H9 (cell line): ENCODE results near the gene ETNK2. TPM values are rescaled to one million over a fixed set of nuclear protein-coding genes. Genes with fewer than 3 reads are reported as not detected.
A peak's percentile ranks its signal among the peaks of the same experiment; 100 is the strongest.

Experiments
- DNase-seq: peaks from one replicate; pipeline ENCODE4 v3.0.0-alpha.2; 2017
- H2AFZ ChIP-seq: one replicate; pipeline ENCODE4 v1.6.1; 2013; ENCODE audit warnings: mild to moderate bottlenecking, low read length, control low read depth, moderate library complexity
- H2AK5ac ChIP-seq: 2 replicates; pipeline ENCODE4 v1.6.1; 2013; ENCODE audit warnings: low read length, control low read depth, mixed read lengths; ENCODE audit not compliant: insufficient read length
- H2BK120ac ChIP-seq: one replicate; pipeline ENCODE4 v1.6.1; 2013; ENCODE audit warnings: low read depth, mild to moderate bottlenecking, low read length, control low read depth, inconsistent platforms; ENCODE audit not compliant: poor library complexity, severe bottlenecking
- H2BK12ac ChIP-seq: 2 replicates; pipeline ENCODE4 v1.6.1; 2013; ENCODE audit warnings: low read length, control low read depth, mixed read lengths, low read depth; ENCODE audit not compliant: insufficient read length
- H2BK15ac ChIP-seq: 2 replicates; pipeline ENCODE4 v1.6.1; 2013; ENCODE audit warnings: low read depth, low read length, control low read depth
- H2BK20ac ChIP-seq: one replicate; pipeline ENCODE4 v1.6.1; 2013; ENCODE audit warnings: low read depth, mild to moderate bottlenecking, low read length, control low read depth, inconsistent platforms; ENCODE audit not compliant: poor library complexity, severe bottlenecking
- H2BK5ac ChIP-seq: 2 replicates; pipeline ENCODE4 v1.6.1; 2013; ENCODE audit warnings: low read length, control low read depth, mixed read lengths; ENCODE audit not compliant: insufficient read length
- H3K14ac ChIP-seq: 2 replicates; pipeline ENCODE4 v1.6.1; 2013; ENCODE audit warnings: low read length, control low read depth; ENCODE audit not compliant: insufficient read depth
- H3K18ac ChIP-seq: 2 replicates; pipeline ENCODE4 v1.6.1; 2013; ENCODE audit warnings: low read depth, mild to moderate bottlenecking, mixed read lengths, low read length, control low read depth; ENCODE audit not compliant: insufficient read length
- H3K23ac ChIP-seq: 2 replicates; pipeline ENCODE4 v1.6.1; 2013; ENCODE audit warnings: low read length, control low read depth, mixed read lengths, low read depth; ENCODE audit not compliant: insufficient read length
- H3K23me2 ChIP-seq: 2 replicates; pipeline ENCODE4 v1.6.1; 2013; ENCODE audit warnings: low read depth, mild to moderate bottlenecking, mixed read lengths, low read length, control low read depth; ENCODE audit not compliant: insufficient read length, poor library complexity, severe bottlenecking
- H3K27ac ChIP-seq: 2 replicates; pipeline ENCODE4 v1.5.1; 2013; ENCODE audit warnings: low read length, control low read depth, mixed read lengths, low read depth; ENCODE audit not compliant: insufficient read length
- H3K27me3 ChIP-seq: 2 replicates; pipeline ENCODE4 v1.6.1; 2013; ENCODE audit warnings: low read length, control low read depth, inconsistent platforms; ENCODE audit not compliant: insufficient read depth
- H3K4ac ChIP-seq: 2 replicates; pipeline ENCODE4 v1.6.1; 2013; ENCODE audit warnings: low read depth, mild to moderate bottlenecking, control low read depth, inconsistent platforms, low read length, moderate library complexity
- H3K4me1 ChIP-seq: 2 replicates; pipeline ENCODE4 v1.6.1; 2013; ENCODE audit warnings: low read length, control low read depth, inconsistent platforms; ENCODE audit not compliant: insufficient read depth
- H3K4me2 ChIP-seq: 2 replicates; pipeline ENCODE4 v1.6.1; 2013; ENCODE audit warnings: low read length, control low read depth, mixed read lengths; ENCODE audit not compliant: insufficient read length, insufficient read depth
- H3K56ac ChIP-seq: 2 replicates; pipeline ENCODE4 v1.6.1; 2013; ENCODE audit warnings: low read depth, mild to moderate bottlenecking, mixed read lengths, low read length, control low read depth; ENCODE audit not compliant: insufficient read length
- H3K79me1 ChIP-seq: 2 replicates; pipeline ENCODE4 v1.6.1; 2013; ENCODE audit warnings: low read depth, mild to moderate bottlenecking, moderate library complexity, low read length, control low read depth, inconsistent platforms; ENCODE audit not compliant: insufficient read depth, poor library complexity, severe bottlenecking
- H3K79me2 ChIP-seq: 2 replicates; pipeline ENCODE4 v1.6.1; 2013; ENCODE audit warnings: low read length, control low read depth, inconsistent platforms; ENCODE audit not compliant: insufficient read depth
- H3K9ac ChIP-seq: 2 replicates; pipeline ENCODE4 v1.6.1; 2013; ENCODE audit warnings: low read length, control low read depth, mixed read lengths; ENCODE audit not compliant: insufficient read length; ENCODE audit errors: extremely low read depth
- H3K9me3 ChIP-seq: one replicate; pipeline ENCODE4 v1.6.1; 2013; ENCODE audit warnings: low read depth, low read length, inconsistent platforms; ENCODE audit not compliant: control insufficient read depth
- H3T11ph ChIP-seq: one replicate; pipeline ENCODE4 v1.6.1; 2013; ENCODE audit warnings: mild to moderate bottlenecking, low read length, control low read depth, inconsistent platforms
- H4K20me1 ChIP-seq: one replicate; pipeline ENCODE4 v1.6.1; 2013; ENCODE audit not compliant: control insufficient read depth, insufficient read length, insufficient read depth
- H4K5ac ChIP-seq: 2 replicates; pipeline ENCODE4 v1.6.1; 2013; ENCODE audit warnings: low read depth, mild to moderate bottlenecking, mixed read lengths, low read length, control low read depth; ENCODE audit not compliant: insufficient read length
- H4K8ac ChIP-seq: replicated peaks from 2 replicates; pipeline ENCODE4 v1.6.1; 2013; ENCODE audit warnings: low read length, control low read depth, mixed read lengths, low read depth; ENCODE audit not compliant: insufficient read length
- H4K91ac ChIP-seq: 2 replicates; pipeline ENCODE4 v1.6.1; 2013; ENCODE audit warnings: low read depth, mild to moderate bottlenecking, moderate library complexity, mixed read lengths, low read length, control low read depth; ENCODE audit not compliant: insufficient read length
- H3K27ac Mint-ChIP-seq, 3 experiments: 2 replicates in 2 of 3; 3 replicates in 1 of 3; pipeline ENCODE4 v1.8.0; 2020 to 2021; ENCODE audit warnings: mixed read lengths in 3 of 3, mild to moderate bottlenecking in 1 of 3, moderate library complexity in 1 of 3
- H3K27me3 Mint-ChIP-seq: 2 replicates; pipeline ENCODE4 v1.8.0; 2021; ENCODE audit warnings: low read depth, mild to moderate bottlenecking, moderate library complexity, mixed read lengths
- H3K36me3 Mint-ChIP-seq, 3 experiments: 2 replicates in 2 of 3; 3 replicates in 1 of 3; pipeline ENCODE4 v1.8.0; 2020 to 2021; ENCODE audit warnings: low read depth in 3 of 3, mixed read lengths in 3 of 3; ENCODE audit not compliant: insufficient read depth in 1 of 3
- H3K4me1 Mint-ChIP-seq, 2 experiments: 2 replicates each; pipeline ENCODE4 v1.8.0; 2020; ENCODE audit warnings: mixed read lengths in 2 of 2
- H3K4me3 Mint-ChIP-seq, 2 experiments: 2 replicates in 1 of 2; 3 replicates in 1 of 2; pipeline ENCODE4 v1.8.0; 2020 to 2021; ENCODE audit warnings: mild to moderate bottlenecking in 2 of 2, mixed read lengths in 2 of 2, moderate library complexity in 1 of 2
- H3K9me3 Mint-ChIP-seq, 2 experiments: 2 replicates in 1 of 2; 3 replicates in 1 of 2; pipeline ENCODE4 v1.8.0; 2020; ENCODE audit warnings: mild to moderate bottlenecking in 2 of 2, mixed read lengths in 2 of 2, moderate library complexity in 1 of 2
- CTCF ChIP-seq: fragments of 200-600 bp; sonication (generic); conservative IDR thresholded peaks from 3 replicates; pipeline ENCODE4 v1.8.0; 2021; ENCODE audit warnings: antibody characterized with exemption, mild to moderate bottlenecking
- WGBS: extraction: QIAGEN DNeasy Blood & Tissue Kit; methylation state at CpG from one replicate; pipeline ENCODE4 v1.1.7; 2013; ENCODE audit warnings: missing lambda C conversion rate, low lambda C conversion rate, mixed read lengths; ENCODE audit not compliant: insufficient read length; ENCODE audit errors: extremely low coverage; 5-methylcytosine and 5-hydroxymethylcytosine counted together
- total RNA-seq: library from RNA; stranded (reverse); gene quantifications from 2 replicates; pipeline ENCODE4 v1.2.1, GENCODE V29; 2021

The ETNK2 gene
- total RNA-seq, 1 experiment from 2014 or later: 17.6 TPM

DNA sequence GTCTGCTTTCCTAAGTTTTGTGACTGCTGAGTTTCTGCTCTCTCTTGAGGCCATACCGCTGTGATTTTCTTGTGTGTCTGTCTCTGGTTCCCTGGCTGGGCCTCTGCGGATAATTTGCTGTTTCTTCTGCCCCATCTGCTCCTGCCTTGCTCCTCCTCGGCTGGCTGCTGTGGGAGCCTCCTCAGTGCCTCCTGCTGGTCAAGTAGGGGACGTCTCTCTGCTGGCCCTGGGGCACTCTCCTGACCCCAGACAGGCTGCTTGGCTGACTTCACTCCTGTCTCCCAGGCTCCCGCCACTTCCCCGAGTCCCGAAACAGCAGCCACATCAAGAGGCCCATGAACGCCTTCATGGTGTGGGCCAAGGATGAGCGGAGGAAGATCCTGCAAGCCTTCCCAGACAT lies 28.5 kb downstream of the ETNK2 start:
- Histone ChIP-seq H3K27ac (no peak overlapping the region), H3K27me3 (no peaks in the 10 kb centered on the region), H3K56ac (no peak overlapping the region), H3K18ac (no peak overlapping the region), H2BK5ac (no peak overlapping the region), H3K9ac (no peak overlapping the region), H3K4me1 (no peaks in the 10 kb centered on the region; the same call in 1 of the 2 replicates), H2AFZ (no peak overlapping the region), H2BK12ac (no peak overlapping the region), H3K4ac (no peak overlapping the region), H4K91ac (no peak overlapping the region), H2AK5ac (no peak overlapping the region), H3T11ph (no peak overlapping the region), H2BK120ac (no peak overlapping the region), H4K20me1 (no peaks in the 10 kb centered on the region), H3K4me2 (no peak overlapping the region), H2BK20ac (no peak overlapping the region), H4K5ac (no peak overlapping the region), H3K79me2 (no peaks in the 10 kb centered on the region), H3K79me1 (no peaks in the 10 kb centered on the region), H3K9me3 (no peaks in the 10 kb centered on the region), H4K8ac (no peak overlapping the region), H3K23me2 (no peaks in the 10 kb centered on the region), H2BK15ac (no peak overlapping the region), H3K23ac (no peak overlapping the region), H3K14ac (no peak overlapping the region)
- WGBS: no CpG with 5 or more reads among the region's 9 CpGs
- Mint-ChIP-seq H3K9me3 (no peaks in the 10 kb centered on the region), H3K4me1 (peaks cover 20 to 26% of the 10 kb centered on the region in 2 experiments), H3K27me3 (no peaks in the 10 kb centered on the region; the same call in 1 of the 2 replicates), H3K36me3 (peaks cover 53 to 88% (median 75%) of the 10 kb centered on the region in 3 experiments), H3K4me3 (no peak overlapping the region), H3K27ac (peak overlapping the region; percentile 16 to 88 (median 63); a peak in 4 of 7 replicates)
- peak; percentile 72 for DNase-seq
- TF ChIP-seq CTCF: peak; percentile 75
